NCI-H1930 (cell line): ENCODE data around the gene FOXD1.
"Not testable (repeated sequence)": the region's sequence is repeated elsewhere in the genome, so short reads cannot be mapped to it uniquely, and the experiment has no call there.

Experiments used
- DNase-seq, 2 experiments: peaks; one replicate each; lab custom pipeline; 2025; lab: John Stamatoyannopoulos, UW

Gene FOXD1

DNA sequence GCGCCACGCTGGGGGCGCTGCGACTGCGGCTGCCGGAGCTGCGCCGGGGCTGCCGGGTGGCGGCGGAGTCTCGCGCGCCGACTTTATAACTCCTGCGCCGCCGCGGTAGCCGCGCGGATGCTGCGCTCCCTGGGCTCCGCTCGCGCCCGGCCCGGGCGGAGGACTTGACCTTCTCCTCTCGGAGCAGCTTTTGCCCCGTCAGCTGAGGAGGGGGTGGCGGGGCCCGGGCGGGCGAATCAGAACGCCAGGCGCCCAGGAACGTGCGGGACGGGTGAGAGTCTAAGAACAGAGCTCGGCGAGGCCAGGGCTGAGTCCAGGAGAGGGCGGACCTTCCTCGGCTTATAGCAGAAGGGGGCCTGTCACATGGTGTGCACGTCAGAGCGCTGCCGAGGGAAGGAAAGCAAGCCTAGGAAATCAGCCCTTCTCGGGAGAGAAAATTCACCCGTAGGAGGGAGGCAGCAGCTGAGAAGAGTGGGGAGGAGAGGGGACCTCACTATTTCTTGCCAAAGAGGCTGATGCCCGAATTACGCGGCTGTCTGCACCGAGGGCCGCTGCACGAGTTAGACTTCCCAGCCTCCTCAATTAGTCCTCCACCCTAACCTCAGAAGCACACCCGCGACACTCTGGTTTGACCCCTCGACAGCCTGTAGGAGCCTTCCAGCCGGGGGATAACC, at the start of gene FOXD1:
Gene FOXD1 (minus strand): TSS at position 315 of the 674 bp plus-strand sequence. CDS start 415 bp downstream, outside the sequence.
- peak; percentile 79 to 80 for DNase-seq

DNA sequence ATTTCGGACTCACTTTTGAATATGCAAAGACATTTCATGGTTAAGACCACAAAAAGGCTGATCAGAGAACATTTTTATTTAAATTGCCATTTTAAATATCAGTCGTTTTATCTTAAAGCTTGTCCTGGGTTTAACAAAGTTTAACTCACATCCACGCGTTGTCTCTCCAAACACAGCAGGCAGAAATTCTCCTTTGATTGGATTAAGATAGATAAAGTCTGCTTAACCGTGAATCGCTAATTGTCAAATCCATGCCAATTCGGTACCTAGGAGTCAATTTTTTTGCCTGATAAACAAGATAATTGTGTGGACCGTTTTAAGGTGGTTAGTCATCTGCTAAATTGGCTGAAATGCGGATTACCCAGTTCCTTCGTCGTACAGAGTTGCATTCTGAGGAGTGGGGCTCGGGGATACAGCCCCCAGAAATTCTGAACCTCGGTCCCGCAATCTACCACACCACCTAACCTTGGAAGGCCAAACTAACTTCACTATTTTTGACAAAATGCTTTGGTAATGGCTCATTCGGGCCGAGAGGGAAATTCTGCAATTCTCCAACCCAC, 49.0 kb upstream of the FOXD1 start:
- no peak for DNase-seq

DNA sequence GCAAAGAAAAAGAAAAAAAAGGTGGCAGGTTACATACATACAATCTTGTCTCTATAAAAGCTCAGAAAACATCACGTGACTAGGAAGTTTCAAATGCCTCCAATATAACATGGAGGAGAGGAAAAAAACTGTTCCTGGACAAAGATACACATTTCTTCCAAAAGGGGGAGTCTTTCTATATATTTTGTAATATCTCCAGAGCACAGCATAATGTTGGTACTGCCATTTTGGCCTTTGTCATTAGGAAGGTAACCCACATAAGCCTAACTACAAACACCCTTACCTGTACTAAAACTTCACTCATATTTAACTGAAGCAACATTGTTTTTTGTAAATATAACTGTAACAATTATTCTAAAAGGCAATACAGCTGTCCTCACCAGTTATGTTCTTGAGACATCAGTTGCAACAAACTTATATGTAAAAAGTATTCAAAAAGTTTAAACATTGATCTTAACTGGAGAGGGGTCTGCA, 48.4 kb upstream of the FOXD1 start:
- DNase-seq: peak; percentile 38 to 55

DNA sequence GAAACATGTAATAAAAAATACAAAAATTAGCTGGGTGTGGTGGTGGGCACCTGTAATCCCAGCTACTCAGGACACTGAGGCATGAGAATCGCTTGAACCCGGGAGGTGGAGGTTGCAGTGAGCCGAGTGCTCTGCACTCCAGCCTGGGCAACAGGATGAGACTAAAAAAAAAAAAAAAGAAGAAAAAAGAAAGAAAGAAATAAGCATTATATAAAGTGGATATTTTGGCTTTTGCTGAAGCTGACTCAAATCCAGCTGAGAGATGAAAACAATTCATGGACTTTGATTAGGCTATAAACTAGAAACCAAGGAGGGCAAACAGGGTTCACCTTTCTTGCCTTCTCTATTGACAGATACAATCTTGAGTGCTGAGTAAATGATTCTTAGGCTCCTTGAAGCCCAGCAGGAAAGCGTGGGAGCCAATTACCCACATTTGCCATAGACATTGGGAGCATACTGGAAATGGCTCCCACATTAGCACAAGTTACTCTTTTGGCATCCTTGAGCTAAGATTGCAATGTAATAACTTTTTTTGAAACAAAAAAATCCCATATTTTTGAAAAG, 47.3 kb upstream of the FOXD1 start:
- no peak for DNase-seq

DNA sequence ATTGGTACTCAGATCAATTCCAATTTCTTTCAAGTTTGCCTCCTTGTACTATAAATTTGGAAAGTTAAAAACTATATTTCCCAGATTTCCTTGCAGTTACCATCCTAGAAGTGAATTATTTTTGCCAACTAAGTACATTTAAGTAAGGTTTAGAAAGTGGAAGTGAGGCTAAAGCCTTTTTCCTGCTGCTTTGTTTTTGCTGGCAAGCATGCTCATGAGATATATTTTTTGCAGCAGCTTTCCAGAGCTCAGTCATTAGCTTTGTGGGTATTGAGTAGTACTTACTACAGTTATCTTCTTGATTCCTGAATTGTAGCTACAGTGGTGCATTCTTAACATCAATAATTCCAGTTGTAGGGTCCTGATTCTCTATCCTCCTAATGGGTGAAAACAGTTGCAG, 46.1 kb upstream of the FOXD1 start:
- DNase-seq: no peak

DNA sequence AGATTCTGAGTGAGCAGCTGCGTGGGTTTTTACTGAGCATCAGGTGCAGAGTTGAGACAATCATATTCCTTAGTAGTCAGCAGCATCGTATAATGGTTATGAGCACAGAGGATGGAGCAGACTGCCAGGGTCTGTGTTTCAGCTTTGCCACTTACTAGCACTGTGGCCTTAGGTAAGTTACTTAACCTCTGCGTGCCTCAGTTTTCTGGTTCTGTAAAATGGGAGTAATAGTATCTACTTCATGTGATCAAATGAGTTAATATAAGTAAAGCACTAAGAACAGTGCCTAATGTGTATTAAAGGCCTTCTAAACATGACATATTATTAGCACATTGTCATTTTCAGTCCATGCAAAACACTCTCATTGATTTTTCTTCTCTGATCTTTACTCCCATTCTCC, 44.8 kb upstream of the FOXD1 start:
- no peak for DNase-seq

DNA sequence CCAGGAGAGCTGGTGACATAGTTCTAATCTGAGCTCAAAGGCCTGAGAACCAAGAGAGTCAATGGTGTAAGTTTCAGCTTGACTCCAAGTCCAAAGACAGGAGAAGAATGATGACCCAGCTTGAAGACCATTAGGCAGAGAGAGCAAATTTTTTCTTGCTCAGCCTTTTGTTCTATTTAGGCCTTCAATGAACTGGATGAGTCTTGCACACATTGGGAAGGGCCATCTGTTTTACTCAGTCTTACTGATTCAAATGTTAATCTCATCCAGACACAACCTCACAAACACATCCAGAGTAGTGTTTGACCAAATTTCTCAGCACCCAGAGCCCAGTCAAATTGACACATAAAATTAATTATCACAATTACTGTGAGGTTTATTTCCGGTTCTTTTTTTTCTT, 42.6 kb upstream of the FOXD1 start:
- DNase-seq: no peak

DNA sequence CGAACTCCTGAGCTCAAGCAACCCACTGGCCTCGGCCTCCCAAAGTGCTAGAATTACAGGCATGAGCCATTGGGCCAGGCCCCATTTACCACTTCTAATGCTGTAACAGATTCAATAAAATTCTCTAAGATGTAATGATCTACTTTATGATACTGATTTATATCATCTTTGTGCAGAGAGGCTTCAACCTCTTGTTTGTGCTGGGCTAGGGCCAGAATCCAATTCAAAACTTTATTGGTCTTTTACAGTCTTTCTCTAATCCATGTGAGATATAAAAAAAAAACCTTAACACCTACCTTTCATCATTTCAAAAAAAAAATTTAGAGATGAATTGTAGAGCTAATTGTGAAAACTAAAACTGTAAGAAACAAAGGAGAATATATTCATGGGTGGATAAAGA, 41.5 kb upstream of the FOXD1 start:
- DNase-seq: no peak

DNA sequence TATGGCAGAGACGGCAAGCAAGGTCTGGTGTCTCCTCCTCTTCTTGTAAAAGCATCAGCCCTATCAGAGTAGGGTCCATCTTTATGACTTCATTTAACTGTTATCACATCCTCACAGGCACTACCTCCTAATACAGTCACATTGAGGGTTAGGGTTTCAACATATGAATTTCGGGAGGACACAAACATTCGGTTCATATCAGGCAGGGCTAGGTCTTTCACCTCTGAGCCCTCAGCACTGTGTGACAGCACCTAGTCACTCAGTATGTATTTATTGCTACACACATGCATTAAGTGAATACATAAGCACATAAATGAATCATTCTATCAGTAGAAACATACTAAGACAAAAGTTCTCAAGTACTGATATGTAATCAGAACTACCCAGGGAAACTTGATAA, 40.2 kb upstream of the FOXD1 start:
- DNase-seq: no peak

DNA sequence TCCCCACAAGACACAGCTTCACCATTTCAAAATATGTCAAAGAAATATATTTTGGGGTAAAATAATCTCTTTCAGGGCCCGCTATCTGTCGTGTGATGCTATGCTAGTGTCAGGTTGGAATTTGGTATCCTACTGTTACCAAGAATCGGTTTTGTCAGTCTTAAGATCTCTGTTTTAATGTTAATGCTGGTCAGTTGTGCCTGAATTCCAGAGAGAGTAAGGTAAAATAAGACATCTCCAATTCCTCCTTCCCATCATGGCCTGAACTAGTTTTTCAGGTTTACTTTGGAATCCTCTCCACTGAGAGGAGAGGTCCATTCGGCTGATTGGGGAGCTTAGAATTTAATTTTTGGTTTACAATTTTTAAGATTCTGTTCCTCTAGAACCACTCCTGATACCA, 39.2 kb upstream of the FOXD1 start:
- DNase-seq: no peak

DNA sequence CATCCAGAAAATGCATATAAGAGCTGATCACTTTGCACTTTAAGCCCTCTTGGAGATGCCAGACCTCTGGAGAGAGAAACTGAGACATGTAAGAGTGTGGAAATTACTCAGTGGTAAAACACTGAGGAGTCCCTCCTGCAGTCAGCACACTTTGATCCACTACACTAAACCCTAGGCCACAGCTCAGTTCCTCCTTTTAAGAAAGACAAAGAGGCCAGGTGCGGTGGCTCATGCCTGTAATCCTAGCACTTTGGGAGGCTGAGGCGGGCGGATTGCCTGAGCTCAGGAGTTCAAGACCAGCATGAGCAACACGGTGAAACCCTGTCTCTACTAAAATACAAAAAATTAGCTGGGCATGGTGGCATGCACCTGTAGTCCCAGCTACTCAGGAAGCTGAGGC, 38.7 kb upstream of the FOXD1 start:
- DNase-seq: not testable (repeated sequence)

DNA sequence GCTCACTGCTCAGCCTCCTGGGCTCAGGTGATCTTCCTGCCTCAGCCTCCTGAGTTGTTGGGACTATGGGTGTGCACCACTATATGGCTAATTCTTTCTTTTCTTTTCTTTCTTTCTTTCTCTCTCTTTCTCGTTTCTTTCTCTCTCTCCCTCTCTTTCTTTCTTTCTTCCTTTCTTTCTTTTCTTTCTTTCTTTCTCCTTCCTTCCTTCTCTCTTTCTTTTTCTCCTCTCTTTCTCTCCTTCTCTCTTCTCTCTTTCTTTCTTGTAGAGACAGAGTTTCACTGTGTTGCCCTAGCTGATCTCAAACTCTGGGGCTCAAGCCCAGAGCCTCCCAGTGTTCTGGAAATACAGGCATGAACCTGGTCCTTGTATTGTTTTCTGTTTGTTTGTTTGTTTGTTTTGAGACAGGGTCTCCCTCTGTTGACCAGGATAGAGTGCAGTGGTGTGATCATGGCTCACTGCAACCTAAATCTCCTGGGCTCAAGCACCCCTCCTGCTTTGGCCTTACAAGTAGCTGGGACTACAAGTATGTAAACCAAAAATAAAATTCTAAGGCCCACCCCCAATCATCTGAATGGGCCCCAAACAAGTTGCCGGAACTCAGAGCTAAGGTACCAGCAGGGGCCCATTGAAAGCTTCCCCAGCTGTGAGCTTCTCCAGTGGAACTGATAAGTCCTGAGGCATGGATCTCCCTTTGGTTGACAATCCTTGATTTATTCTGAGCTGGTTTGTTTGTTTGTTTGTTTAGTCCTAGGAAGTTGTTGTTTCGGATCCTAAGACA, 37.7 kb upstream of the FOXD1 start:
- no peak for DNase-seq

DNA sequence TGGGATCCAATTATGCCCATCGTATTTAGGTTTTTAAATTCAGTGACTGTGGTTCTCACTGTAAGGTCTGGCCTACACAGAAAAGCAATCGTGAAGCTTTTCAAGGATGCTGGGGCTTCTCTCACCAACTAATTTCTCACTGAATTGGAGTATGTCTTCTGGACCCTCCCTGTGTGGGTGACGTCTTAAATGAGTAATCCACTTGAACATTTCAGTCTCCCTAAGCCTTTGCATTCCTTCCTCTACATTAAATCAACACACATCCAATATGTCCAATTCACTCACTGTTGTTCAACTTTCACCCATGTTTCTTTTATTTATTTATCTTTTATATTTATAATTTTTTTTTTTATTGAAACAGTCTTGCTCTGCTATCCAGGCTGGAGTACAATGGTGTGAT, 37.1 kb upstream of the FOXD1 start:
- DNase-seq: no peak

DNA sequence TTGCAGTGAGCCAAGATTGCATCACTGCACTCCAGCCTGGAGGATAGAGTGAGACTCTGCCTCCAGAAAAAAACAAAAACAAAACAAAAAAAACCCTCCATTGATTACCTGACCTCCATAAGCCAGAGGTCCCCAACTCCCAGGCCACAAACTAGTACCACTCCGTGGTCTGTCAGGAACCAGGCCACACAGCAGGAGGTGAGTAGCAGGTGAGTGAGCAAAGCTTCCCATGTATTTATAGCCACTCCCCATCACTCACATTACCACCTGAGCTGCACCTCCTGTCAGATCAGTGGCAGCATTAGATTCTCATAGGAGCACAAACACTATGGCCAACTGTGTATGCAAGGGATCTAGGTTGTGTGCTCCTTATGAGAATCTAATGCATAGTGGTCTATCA, 35.9 kb upstream of the FOXD1 start:
- DNase-seq: no peak

DNA sequence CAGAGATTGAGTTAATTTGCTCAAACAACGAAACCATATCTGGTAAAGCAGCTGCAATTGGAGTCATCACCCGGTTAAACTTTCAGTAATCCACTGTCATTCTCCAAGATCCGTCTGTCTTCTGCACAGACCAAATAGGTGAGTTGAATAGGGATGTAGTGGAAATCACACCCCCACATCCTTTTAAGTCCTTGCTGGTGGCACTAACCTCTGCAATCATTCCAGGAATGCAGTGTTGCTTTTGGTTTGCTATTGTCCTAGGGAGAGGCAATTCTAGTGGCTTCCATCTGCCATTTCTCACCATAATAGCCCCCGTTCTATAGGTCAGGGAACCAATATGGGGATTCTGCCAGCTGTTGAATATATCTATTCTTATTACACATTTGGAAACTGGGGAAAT, 35.1 kb upstream of the FOXD1 start:
- no peak for DNase-seq

DNA sequence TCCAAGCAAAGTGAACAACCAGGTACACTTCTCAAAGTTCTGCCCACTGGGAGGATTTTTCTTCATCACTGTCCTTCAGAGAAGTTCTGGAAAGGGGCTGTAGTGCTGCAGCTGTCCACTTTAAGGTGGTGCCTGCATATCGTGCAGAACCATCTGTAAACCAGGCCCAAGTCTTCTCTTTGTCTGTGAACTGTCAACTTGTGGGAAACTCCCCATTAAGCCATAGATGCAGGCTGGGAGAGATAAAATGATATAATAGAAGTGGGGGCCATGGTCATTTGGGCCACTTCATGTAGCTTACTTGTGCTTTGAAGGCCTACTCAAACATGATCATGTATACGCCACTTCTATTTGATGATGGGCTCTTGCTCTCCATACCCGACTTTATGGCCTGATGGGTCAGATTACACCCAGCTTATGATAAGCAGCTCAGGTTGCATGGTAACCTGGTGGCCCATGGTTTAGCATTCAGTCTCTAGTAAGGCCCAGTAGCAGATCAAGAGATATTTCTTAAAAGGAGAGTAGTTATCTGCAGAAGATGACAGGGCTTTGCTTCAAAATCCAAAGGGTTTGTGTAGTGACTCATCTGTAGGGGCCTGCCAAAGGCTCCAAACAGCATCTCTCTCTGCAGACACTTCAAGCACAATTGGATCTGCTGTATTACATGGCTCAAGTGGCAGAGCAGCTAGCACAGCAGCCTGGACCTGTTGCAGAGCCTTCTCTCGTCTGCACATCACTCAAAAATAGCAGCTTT, 34.0 kb upstream of the FOXD1 start:
- DNase-seq: no peak

DNA sequence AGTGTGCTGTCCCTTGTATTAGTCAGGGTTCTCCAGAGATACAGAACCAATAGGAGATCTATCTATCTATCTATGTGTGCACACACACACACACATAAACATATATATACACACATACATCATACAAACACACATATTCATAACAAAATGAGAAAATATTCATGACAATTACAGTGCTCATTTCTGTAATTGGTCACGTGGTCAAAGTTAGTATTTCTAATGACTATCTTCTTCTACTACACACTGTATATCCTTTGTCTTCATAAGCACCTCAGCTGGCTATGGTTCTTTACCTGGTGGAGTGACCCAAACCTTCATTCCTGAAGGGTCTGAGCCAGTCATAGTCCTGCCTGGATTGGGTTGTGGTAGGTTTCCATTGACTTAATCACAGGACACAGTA, 31.9 kb upstream of the FOXD1 start:
- no peak for DNase-seq

DNA sequence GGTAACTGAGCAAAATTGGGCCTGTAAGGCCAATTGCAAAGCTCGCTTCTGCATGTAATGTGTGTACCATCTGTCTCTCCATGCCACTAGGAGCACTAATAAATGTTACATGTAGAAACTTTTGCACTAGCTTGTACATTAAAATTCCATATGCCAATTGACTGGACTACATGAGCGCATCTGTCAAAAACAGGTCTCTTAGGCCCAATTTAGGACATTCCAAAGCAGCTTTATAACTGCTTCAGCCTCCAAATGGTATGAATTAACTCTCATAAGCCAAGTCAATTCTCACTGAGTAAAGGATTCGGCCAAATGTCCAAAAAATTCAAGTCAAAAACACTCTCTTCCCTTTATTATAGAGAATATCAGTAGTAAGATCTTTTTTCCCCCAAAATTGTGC, 23.5 kb upstream of the FOXD1 start:
- DNase-seq: no peak

DNA sequence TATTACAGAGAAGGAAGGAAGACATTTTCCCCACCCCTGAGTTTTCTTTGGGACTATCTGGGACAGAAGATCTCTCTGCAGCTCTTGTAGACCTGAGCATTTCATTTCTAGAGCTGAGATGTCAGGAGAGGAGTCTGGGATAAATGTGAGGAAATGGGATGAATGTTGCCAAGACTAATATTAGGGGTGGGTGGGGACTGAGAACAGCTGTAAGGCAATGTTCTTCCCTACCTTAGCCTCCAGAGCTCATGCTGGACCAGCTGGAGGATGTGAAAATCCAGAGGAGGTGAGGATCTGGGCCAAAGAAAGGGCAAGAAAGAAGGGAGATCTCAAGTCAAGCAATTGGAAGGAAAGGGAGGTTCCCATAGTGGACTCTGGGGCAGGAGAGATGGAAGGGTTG, 23.1 kb upstream of the FOXD1 start:
- DNase-seq: no peak

DNA sequence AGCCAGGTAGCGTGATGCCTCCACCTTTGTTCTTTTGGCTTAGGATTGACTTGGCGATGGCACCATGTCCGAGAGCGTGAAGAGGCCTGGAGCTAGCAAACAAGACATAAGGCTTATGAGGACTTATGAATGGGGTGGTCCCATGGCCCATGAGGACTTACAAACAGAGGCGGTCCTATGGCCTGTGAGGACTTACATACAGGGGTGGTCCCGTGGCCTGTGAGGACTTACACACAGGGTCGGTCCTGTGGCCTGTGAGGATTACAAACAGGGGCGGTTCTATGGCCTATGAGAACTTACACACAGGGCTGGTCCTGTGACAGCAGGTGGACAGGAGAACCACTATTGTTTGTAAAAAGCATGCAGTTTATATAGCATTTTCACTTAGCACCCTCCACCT, 21.3 kb upstream of the FOXD1 start:
- no peak for DNase-seq

DNA sequence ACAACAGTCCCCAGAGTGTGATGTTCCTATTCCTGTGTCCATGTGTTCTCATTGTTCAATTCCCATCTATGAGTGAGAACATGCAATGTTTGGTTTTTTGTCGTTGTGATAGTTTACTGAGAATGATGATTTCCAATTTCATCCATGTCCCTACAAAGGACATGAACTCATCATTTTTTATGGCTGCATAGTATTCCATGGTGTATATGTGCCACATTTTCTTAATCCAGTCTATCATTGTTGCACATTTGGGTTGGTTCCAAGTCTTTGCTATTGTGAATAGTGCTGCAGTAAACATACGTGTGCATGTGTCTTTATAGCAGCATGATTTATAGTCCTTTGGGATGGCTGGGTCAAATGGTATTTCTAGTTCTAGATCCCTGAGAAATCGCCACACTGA, 20.1 kb upstream of the FOXD1 start:
- DNase-seq: not testable (repeated sequence)
